Common myeloid progenitor, CD34-positive (primary cell): Measurements from ENCODE around the gene UBE2B.
"Not testable (repeated sequence)": the region's sequence is repeated elsewhere in the genome, so short reads cannot be mapped to it uniquely, and the experiment has no call there.

Source experiments
- CTCF ChIA-PET: fragments of 350-600 bp; sonication (Branson Sonifier 250); formaldehyde crosslinking; loops from one replicate; lab custom pipeline; 2021; ENCODE audit warnings: antibody characterized with exemption; lab: Charles Lee
- POLR2A ChIA-PET: fragments of 350-600 bp; sonication (Branson Sonifier 250); formaldehyde crosslinking; loops from one replicate; lab custom pipeline; 2021; ENCODE audit warnings: antibody characterized with exemption; lab: Charles Lee
- DNase-seq, 3 donors: peaks; one replicate each; pipeline versions ENCODE4 v3.0.0 to v3.0.0-alpha.2; 2013
- H3K27ac ChIP-seq, 2 experiments: 1 replicate in 1 of 2; 2 replicates in 1 of 2; pipeline ENCODE4 v1.7.0; 2013; ENCODE audit warnings: inconsistent platforms in 2 of 2, low read length in 2 of 2, mild to moderate bottlenecking in 2 of 2, low read depth in 1 of 2, moderate library complexity in 1 of 2; ENCODE audit not compliant: severe bottlenecking in 2 of 2, insufficient read depth in 1 of 2, poor library complexity in 1 of 2
- H3K27me3 ChIP-seq, 5 experiments: replicated peaks in 2 of 5; 1 replicate in 3 of 5; 2 replicates in 2 of 5; pipeline versions ENCODE4 v1.6.1 to v1.7.0; 2013; ENCODE audit warnings: low read length in 4 of 5, mild to moderate bottlenecking in 2 of 5, moderate library complexity in 2 of 5, inconsistent platforms in 1 of 5; ENCODE audit not compliant: insufficient read depth in 5 of 5, control insufficient read depth in 4 of 5
- H3K36me3 ChIP-seq, 4 experiments: 1 replicate in 2 of 4; 2 replicates in 2 of 4; pipeline versions ENCODE4 v1.6.1 to v1.7.0; 2013; ENCODE audit warnings: low read length in 3 of 4, control low read depth in 1 of 4, mild to moderate bottlenecking in 1 of 4; ENCODE audit not compliant: control insufficient read depth in 4 of 4, insufficient read depth in 4 of 4
- H3K4me1 ChIP-seq, 4 experiments: 1 replicate in 3 of 4; 2 replicates in 1 of 4; pipeline versions ENCODE4 v1.6.1 to v1.7.1; 2013; ENCODE audit warnings: low read length in 3 of 4, mild to moderate bottlenecking in 3 of 4, control low read depth in 1 of 4, inconsistent platforms in 1 of 4, moderate library complexity in 1 of 4; ENCODE audit not compliant: control insufficient read depth in 4 of 4, insufficient read depth in 4 of 4; ENCODE audit errors: control extremely low read depth in 1 of 4
- H3K4me3 ChIP-seq, 7 experiments: 1 replicate in 4 of 7; 2 replicates in 3 of 7; pipeline versions ENCODE4 v1.5.1 to v1.7.0; 2013; ENCODE audit warnings: mild to moderate bottlenecking in 7 of 7, low read length in 6 of 7, moderate library complexity in 6 of 7, inconsistent platforms in 2 of 7, low read depth in 2 of 7, control low read depth in 1 of 7; ENCODE audit not compliant: insufficient read depth in 4 of 7, control insufficient read depth in 1 of 7; ENCODE audit errors: extremely low read depth in 1 of 7
- H3K9me3 ChIP-seq, 5 experiments: 1 replicate in 4 of 5; 2 replicates in 1 of 5; pipeline versions ENCODE4 v1.6.1 to v1.7.1; 2013; ENCODE audit warnings: low read length in 4 of 5, mild to moderate bottlenecking in 2 of 5, inconsistent platforms in 1 of 5, low read depth in 1 of 5, moderate library complexity in 1 of 5; ENCODE audit not compliant: control insufficient read depth in 4 of 5, insufficient read depth in 2 of 5; ENCODE audit errors: control extremely low read depth in 1 of 5
- WGBS: methylation state at CpG from one replicate; pipeline ENCODE4 v1.1.5; 2013; ENCODE audit not compliant: insufficient coverage; 5-methylcytosine and 5-hydroxymethylcytosine counted together

UBE2B gene

DNA sequence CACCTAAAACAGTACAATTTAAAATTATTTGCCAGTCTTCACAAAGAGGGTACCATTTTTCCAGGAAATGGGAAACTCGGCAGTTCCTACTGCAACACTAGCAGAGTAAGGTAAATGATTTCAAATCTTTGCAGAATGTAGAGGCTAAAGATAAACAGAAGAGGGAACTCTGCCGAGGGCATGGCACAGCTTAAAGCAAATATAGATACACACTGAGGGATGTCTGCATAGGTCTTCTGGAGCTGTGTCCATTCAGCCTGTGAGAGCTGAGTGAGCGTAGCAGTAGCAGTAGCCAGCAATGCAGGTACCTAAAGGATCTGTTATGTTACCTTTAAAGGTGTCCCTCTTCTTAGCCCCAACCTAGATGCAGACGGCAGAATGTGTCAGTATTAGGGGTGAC is 21.9 kb upstream of the UBE2B start:
- Histone ChIP-seq H3K27ac (no peak overlapping the region), H3K36me3 (peaks cover 0 to 3% (median 0%) of the 10 kb centered on the region in 4 experiments), H3K27me3 (no peaks in the 10 kb centered on the region), H3K9me3 (no peaks in the 10 kb centered on the region), H3K4me3 (no peak overlapping the region), H3K4me1 (no peaks in the 10 kb centered on the region)
- 100% methylated on average over 2 of the region's 4 CpGs for WGBS
- ChIA-PET POLR2A (no interaction called here), CTCF (interaction anchor here (0.8 to 1.6 kb wide), 3 partner anchors 21 to 46 kb away, joined by 3 read pairs; no protein-coding TSS in a partner anchor)
- DNase-seq, result no peak

DNA sequence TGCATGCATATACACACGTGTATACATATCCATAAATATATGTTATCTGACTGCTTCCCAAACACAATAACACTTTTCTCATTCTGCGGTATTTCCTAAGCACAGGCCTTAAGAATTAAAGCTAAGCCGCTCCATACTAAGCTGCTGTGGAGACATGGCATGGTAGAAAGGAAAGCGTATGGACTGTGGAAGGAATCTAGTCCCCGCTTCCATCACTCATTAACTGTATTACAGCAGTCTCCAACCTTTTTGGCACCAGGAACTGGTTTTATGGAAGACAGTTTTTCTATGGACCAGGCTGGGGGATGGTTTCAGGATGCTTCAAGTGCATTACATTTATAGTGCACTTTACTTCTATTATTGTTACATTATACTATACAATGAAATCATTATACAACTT is 15.7 kb upstream of the UBE2B start:
- CTCF ChIA-PET, result interaction anchor here (0.9 kb wide), 1 partner anchor 380 kb away, joined by 3 read pairs; no protein-coding TSS in a partner anchor
- POLR2A ChIA-PET, result no interaction called here

GRCh38 chr5:134365604-134366003 is 5.8 kb upstream of the UBE2B start:
- ChIA-PET CTCF (no interaction called here), POLR2A (no interaction called here)
- Histone ChIP-seq H3K27me3 (no peaks in the 10 kb centered on the region), H3K36me3 (no peaks in the 10 kb centered on the region), H3K4me1 (peaks cover 13 to 24% (median 21%) of the 10 kb centered on the region in 4 experiments), H3K4me3 (no peak overlapping the region), H3K9me3 (no peaks in the 10 kb centered on the region), H3K27ac (no peak overlapping the region)
- 85% methylated on average over 1 of the region's 1 CpG for WGBS
- DNase-seq, result no peak

More for the DNA sequence above, 15.7 kb upstream of the UBE2B start:
- DNase-seq, result no peak
- H3K4me3 ChIP-seq, result no peak overlapping the region
- H3K9me3 ChIP-seq, result no peaks in the 10 kb centered on the region
- H3K36me3 ChIP-seq, result no peaks in the 10 kb centered on the region
- no peak overlapping the region for H3K27ac ChIP-seq
- H3K4me1 ChIP-seq, result no peaks in the 10 kb centered on the region
- no peaks in the 10 kb centered on the region for H3K27me3 ChIP-seq
- WGBS, result no CpG with 5 or more reads among the region's 5 CpGs

GRCh38 chr5:134370311-134370870 is 978 bp upstream of the UBE2B start:
- ChIA-PET CTCF (interaction anchor here (0.9 to 2.1 kb wide), 3 partner anchors 9 to 132 kb away, joined by 3 to 7 read pairs (median 4); no protein-coding TSS in a partner anchor), POLR2A (interaction anchor here (0.6 kb wide), 1 partner anchor 47 kb away, joined by 3 read pairs; no protein-coding TSS in a partner anchor)
- Histone ChIP-seq H3K36me3 (peaks cover 0 to 5% (median 3%) of the 10 kb centered on the region in 4 experiments), H3K27me3 (no peaks in the 10 kb centered on the region), H3K4me1 (peaks cover 26 to 39% (median 32%) of the 10 kb centered on the region in 4 experiments), H3K4me3 (peak overlapping the region in 6 of 7 experiments; percentile 81 to 99 (median 97)), H3K27ac (peak overlapping the region; percentile 99), H3K9me3 (no peaks in the 10 kb centered on the region)
- DNase-seq, result no peak
- 31% methylated on average over 3 of the region's 5 CpGs for WGBS

DNA sequence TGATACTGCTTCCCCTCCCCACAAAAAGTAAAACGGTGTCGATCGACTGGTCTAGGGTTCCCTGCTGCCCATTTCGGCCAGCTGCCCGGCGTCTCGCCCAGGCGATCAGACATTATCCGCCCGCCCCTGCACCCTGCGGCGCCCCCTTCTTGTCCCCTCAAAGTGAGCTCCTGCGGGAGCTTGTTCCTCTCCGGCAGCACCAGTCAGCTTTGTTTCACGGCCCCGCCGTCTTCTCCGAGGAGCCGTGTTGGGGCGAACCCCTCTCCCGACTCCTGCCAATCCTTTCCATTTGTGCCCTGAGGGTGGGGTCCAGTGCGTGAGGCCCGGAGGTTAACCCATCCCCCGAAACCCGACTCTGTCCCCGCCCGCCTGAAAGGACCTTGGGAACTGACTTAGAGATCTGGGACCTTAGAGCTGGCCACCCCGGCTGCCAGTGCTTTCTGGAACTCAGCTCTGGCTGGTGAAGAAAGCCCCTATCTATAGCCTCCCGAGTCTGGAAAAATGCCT is 518 bp downstream of the UBE2B start:
- Histone ChIP-seq H3K4me3 (peak overlapping the region; percentile 95 to 100 (median 98)), H3K27ac (peak overlapping the region; percentile 99), H3K27me3 (no peaks in the 10 kb centered on the region), H3K9me3 (no peaks in the 10 kb centered on the region), H3K36me3 (peaks cover 2 to 11% (median 7%) of the 10 kb centered on the region in 4 experiments), H3K4me1 (peaks cover 19 to 31% (median 26%) of the 10 kb centered on the region in 4 experiments)
- POLR2A ChIA-PET, result interaction anchor here (0.5 to 1.2 kb wide), 6 partner anchors 17 to 168 kb away, joined by 3 to 5 read pairs (median 4); no protein-coding TSS in a partner anchor
- CTCF ChIA-PET, result interaction anchor here (0.6 to 1.8 kb wide), 7 partner anchors 9 to 153 kb away, joined by 3 to 7 read pairs (median 4); partner anchors contain the start of gene JADE2
- peak; percentile 15 to 49 (median 41) for DNase-seq
- whole genome bisulfite sequencing, result under 1% methylated on average over 29 of the region's 29 CpGs

DNA sequence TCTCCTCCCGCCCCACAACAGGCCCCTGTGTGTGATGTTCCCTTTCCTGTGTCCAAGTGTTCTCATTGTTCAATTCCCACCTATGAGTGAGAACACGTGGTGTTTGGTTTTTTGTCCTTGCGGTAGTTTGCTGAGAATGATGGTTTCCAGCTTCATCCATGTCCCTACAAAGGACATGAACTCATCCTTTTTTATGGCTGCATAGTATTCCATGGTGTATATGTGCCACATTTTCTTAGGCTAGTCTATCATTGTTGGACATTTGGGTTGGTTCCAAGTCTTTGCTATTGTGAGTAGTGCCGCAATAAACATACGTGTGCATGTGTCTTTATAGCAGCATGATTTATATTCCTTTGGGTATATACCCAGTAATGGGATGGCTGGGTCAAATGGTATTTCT is 2.3 kb downstream of the UBE2B start:
- Histone ChIP-seq H3K36me3 (peaks cover 2 to 24% (median 16%) of the 10 kb centered on the region in 4 experiments), H3K4me1 (peaks cover 16 to 24% (median 20%) of the 10 kb centered on the region in 4 experiments), H3K4me3 (peak overlapping the region in 1 of 7 experiments; percentile 98)
- CTCF ChIA-PET, H3K9me3 ChIP-seq, H3K27ac ChIP-seq, H3K27me3 ChIP-seq, DNase-seq, POLR2A ChIA-PET: not testable (repeated sequence)
- WGBS, result no CpG with 5 or more reads among the region's 5 CpGs

DNA sequence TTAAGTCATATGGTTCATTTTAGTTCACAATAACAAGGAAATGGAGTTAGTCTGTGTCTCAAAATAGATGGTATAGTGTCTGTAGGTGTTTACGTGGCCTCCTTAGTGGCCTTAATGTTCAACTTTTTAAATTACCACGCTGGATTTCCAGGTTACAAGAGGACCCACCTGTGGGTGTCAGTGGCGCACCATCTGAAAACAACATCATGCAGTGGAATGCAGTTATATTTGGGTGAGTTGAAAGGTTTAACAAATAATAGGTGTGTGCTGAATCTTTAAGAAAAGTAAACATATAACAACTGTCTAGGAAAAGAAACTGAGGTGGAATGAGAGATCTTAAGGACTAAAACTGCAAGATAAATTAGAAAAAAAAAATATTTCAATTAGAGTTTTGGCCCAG is 2.9 kb downstream of the UBE2B start:
- Histone ChIP-seq H3K4me1 (peaks cover 16 to 24% (median 20%) of the 10 kb centered on the region in 4 experiments), H3K9me3 (no peaks in the 10 kb centered on the region), H3K27me3 (no peaks in the 10 kb centered on the region), H3K36me3 (peaks cover 2 to 30% (median 16%) of the 10 kb centered on the region in 4 experiments), H3K27ac (no peak overlapping the region), H3K4me3 (no peak overlapping the region)
- DNase-seq, result peak in 2 of 3 donors; percentile 27 to 31
- WGBS, result 100% methylated on average over 2 of the region's 3 CpGs
- POLR2A ChIA-PET, result no interaction called here
- CTCF ChIA-PET, result no interaction called here
